ENCODE results near the gene MAPRE2.
"Not testable (repeated sequence)": the region's sequence is repeated elsewhere in the genome, so short reads cannot be mapped to it uniquely, and the experiment has no call there.

The MAPRE2 gene

GRCh38 chr18:35104391-35105051 is 63.3 kb downstream of the MAPRE2 start:
- TF ChIP-seq ZNF274 (IDR thresholded peaks at IDR 0.05; ENCODE audit: low read depth, low read length) = no peak
- H3K4me3 ChIP-seq (ENCODE audit: low read length) = no peak overlapping the region

- TF ChIP-seq ZNF274 (IDR thresholded peaks at IDR 0.05; ENCODE audit: low read depth, low read length) = no peak
- H3K4me3 ChIP-seq (ENCODE audit: low read length) = no peak overlapping the region
These were observed 65.0 kb downstream of the MAPRE2 start for GRCh38 chr18:35106013-35106844.

- no peak overlapping the region for H3K4me3 ChIP-seq (ENCODE audit: low read length)
- TF ChIP-seq ZNF274 (IDR thresholded peaks at IDR 0.05; ENCODE audit: low read depth, low read length) = no peak
These were observed 65.6 kb downstream of the MAPRE2 start for GRCh38 chr18:35106845-35107148.

- no peak overlapping the region for H3K4me3 ChIP-seq (ENCODE audit: low read length)
- no peak for TF ChIP-seq ZNF274 (IDR thresholded peaks at IDR 0.05; ENCODE audit: low read depth, low read length)
These were observed 66.0 kb downstream of the MAPRE2 start for GRCh38 chr18:35107216-35107615.

GRCh38 chr18:35108088-35108487 is 66.9 kb downstream of the MAPRE2 start:
- not testable (repeated sequence) for H3K4me3 ChIP-seq (ENCODE audit: low read length)

- TF ChIP-seq ZNF274 (IDR thresholded peaks at IDR 0.05; ENCODE audit: low read depth, low read length) = no peak
- H3K4me3 ChIP-seq (ENCODE audit: low read length) = no peak overlapping the region
These were observed 68.8 kb downstream of the MAPRE2 start for GRCh38 chr18:35110059-35110458.

- TF ChIP-seq ZNF274 (IDR thresholded peaks at IDR 0.05; ENCODE audit: low read depth, low read length) = no peak
- no peak overlapping the region for H3K4me3 ChIP-seq (ENCODE audit: low read length)
These were observed 69.6 kb downstream of the MAPRE2 start for GRCh38 chr18:35110554-35111485.

GRCh38 chr18:35112696-35113095 is 71.5 kb downstream of the MAPRE2 start:
- no peak for TF ChIP-seq ZNF274 (IDR thresholded peaks at IDR 0.05; ENCODE audit: low read depth, low read length)

GRCh38 chr18:35114305-35114704 is 73.1 kb downstream of the MAPRE2 start:
- TF ChIP-seq ZNF274 (IDR thresholded peaks at IDR 0.05; ENCODE audit: low read depth, low read length) = no peak
- no peak overlapping the region for H3K4me3 ChIP-seq (ENCODE audit: low read length)

More at GRCh38 chr18:35112696-35113095, 71.5 kb downstream of the MAPRE2 start:
- no peak overlapping the region for H3K4me3 ChIP-seq (ENCODE audit: low read length)

GRCh38 chr18:35116784-35117318 is 75.6 kb downstream of the MAPRE2 start:
- no peak for TF ChIP-seq ZNF274 (IDR thresholded peaks at IDR 0.05; ENCODE audit: low read depth, low read length)
- H3K4me3 ChIP-seq (ENCODE audit: low read length) = no peak overlapping the region

- no peak overlapping the region for H3K4me3 ChIP-seq (ENCODE audit: low read length)
- no peak for TF ChIP-seq ZNF274 (IDR thresholded peaks at IDR 0.05; ENCODE audit: low read depth, low read length)
These were observed 76.2 kb downstream of the MAPRE2 start for GRCh38 chr18:35117372-35117771.

- TF ChIP-seq ZNF274 (IDR thresholded peaks at IDR 0.05; ENCODE audit: low read depth, low read length) = no peak
These were observed 76.8 kb downstream of the MAPRE2 start for GRCh38 chr18:35117951-35118411.

GRCh38 chr18:35118641-35119040 is 77.4 kb downstream of the MAPRE2 start:
- H3K4me3 ChIP-seq (ENCODE audit: low read length) = no peak overlapping the region

More at GRCh38 chr18:35117951-35118411, 76.8 kb downstream of the MAPRE2 start:
- H3K4me3 ChIP-seq (ENCODE audit: low read length) = no peak overlapping the region

GRCh38 chr18:35121038-35121437 is 79.8 kb downstream of the MAPRE2 start:
- no peak for TF ChIP-seq ZNF274 (IDR thresholded peaks at IDR 0.05; ENCODE audit: low read depth, low read length)
- H3K4me3 ChIP-seq (ENCODE audit: low read length) = no peak overlapping the region

More at GRCh38 chr18:35118641-35119040, 77.4 kb downstream of the MAPRE2 start:
- no peak for TF ChIP-seq ZNF274 (IDR thresholded peaks at IDR 0.05; ENCODE audit: low read depth, low read length)
